GM19395 (cell line): Measurements from ENCODE around the gene PDLIM1.

Source experiments
- ATAC-seq: cut with Tn5 transposase; IDR thresholded peaks from one replicate; pipeline ENCODE4 v1.9.1; 2021; ENCODE audit warnings: mild to moderate bottlenecking, moderate library complexity; ENCODE audit not compliant: unreplicated experiment

Gene PDLIM1

GRCh38 chr10:95315509-95315908 lies 24.7 kb upstream of the PDLIM1 start:
- no peak for ATAC-seq

- no peak for ATAC-seq
Measured at GRCh38 chr10:95314192-95314918, 23.6 kb upstream of the PDLIM1 start.

- ATAC-seq = no peak
Measured at GRCh38 chr10:95312986-95313495, 22.2 kb upstream of the PDLIM1 start.

GRCh38 chr10:95312257-95312656 lies 21.5 kb upstream of the PDLIM1 start:
- no peak for ATAC-seq

GRCh38 chr10:95309958-95310357 lies 19.2 kb upstream of the PDLIM1 start:
- peak; percentile 65 for ATAC-seq

- no peak for ATAC-seq
Measured at GRCh38 chr10:95308389-95309302, 17.8 kb upstream of the PDLIM1 start.

- ATAC-seq = no peak
Measured at GRCh38 chr10:95306851-95307250, 16.0 kb upstream of the PDLIM1 start.

- ATAC-seq = no peak
Measured at GRCh38 chr10:95306318-95306650, 15.5 kb upstream of the PDLIM1 start.

- ATAC-seq = no peak
Measured at GRCh38 chr10:95305606-95306317, 15.0 kb upstream of the PDLIM1 start.

GRCh38 chr10:95304976-95305375 lies 14.2 kb upstream of the PDLIM1 start:
- ATAC-seq = no peak

GRCh38 chr10:95304463-95304862 lies 13.7 kb upstream of the PDLIM1 start:
- ATAC-seq = no peak

- no peak for ATAC-seq
Measured at GRCh38 chr10:95303950-95304349, 13.1 kb upstream of the PDLIM1 start.

GRCh38 chr10:95303535-95303934 lies 12.7 kb upstream of the PDLIM1 start:
- no peak for ATAC-seq

GRCh38 chr10:95300022-95300539 lies 9.3 kb upstream of the PDLIM1 start:
- ATAC-seq = no peak

- ATAC-seq = peak; percentile 51
Measured at GRCh38 chr10:95297402-95297801, 6.6 kb upstream of the PDLIM1 start.

- no peak for ATAC-seq
Measured at GRCh38 chr10:95296764-95297163, 6.0 kb upstream of the PDLIM1 start.

GRCh38 chr10:95295031-95295755 lies 4.4 kb upstream of the PDLIM1 start:
- ATAC-seq = peak; percentile 76

GRCh38 chr10:95293631-95294030 lies 2.8 kb upstream of the PDLIM1 start:
- no peak for ATAC-seq

GRCh38 chr10:95291365-95292039 lies 699 bp upstream of the PDLIM1 start:
- ATAC-seq = no peak

GRCh38 chr10:95289921-95290421 lies 832 bp downstream of the PDLIM1 start:
- no peak for ATAC-seq
